ENCODE data around the gene SSH2.

The SSH2 gene

DNA sequence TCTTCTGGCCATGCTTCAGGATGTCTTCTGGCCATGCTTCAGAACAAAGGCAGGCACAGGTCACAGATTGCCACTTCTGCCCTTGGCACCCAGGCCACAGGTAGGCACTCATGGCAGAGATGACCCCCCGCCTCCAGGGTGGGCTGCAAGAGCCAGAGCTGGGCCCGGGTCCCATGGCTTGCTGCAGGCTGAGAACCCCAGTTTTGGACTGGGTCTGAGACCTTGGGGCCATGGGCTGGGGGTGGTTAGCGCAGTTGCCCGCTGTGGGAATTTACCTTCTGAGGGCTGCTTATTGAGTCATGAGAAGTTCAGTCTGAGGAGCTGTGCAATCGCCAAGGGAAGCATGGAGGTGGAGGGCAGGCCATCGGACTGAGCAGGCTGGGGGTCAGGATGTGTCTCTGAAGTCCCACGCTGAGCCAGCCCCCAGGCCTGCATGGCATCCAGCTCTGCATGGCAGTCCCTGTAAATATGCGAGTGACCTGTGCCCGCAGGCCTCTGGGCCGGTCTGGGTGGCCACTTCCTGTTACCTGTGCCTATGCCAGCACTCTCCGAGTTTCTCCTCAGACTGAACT lies 335.4 kb downstream of the SSH2 start:
- TF ChIP-seq, protein P1, sequence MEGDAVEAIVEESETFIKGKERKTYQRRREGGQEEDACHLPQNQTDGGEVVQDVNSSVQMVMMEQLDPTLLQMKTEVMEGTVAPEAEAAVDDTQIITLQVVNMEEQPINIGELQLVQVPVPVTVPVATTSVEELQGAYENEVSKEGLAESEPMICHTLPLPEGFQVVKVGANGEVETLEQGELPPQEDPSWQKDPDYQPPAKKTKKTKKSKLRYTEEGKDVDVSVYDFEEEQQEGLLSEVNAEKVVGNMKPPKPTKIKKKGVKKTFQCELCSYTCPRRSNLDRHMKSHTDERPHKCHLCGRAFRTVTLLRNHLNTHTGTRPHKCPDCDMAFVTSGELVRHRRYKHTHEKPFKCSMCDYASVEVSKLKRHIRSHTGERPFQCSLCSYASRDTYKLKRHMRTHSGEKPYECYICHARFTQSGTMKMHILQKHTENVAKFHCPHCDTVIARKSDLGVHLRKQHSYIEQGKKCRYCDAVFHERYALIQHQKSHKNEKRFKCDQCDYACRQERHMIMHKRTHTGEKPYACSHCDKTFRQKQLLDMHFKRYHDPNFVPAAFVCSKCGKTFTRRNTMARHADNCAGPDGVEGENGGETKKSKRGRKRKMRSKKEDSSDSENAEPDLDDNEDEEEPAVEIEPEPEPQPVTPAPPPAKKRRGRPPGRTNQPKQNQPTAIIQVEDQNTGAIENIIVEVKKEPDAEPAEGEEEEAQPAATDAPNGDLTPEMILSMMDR (IDR thresholded peaks at IDR 0.05; ENCODE audit: low read depth, low read length) = no peak
- peak overlapping the region; percentile 76; the same call in 1 of the 2 replicates for H3K27ac ChIP-seq
- H3K36me3 ChIP-seq = no peaks in the 10 kb centered on the region
- no peaks in the 10 kb centered on the region for H3K27me3 ChIP-seq (ENCODE audit: insufficient read depth, low read depth, severe bottlenecking)
- H3K9me3 ChIP-seq (ENCODE audit: severe bottlenecking) = no peaks in the 10 kb centered on the region
- DNase-seq = no peak
- H3K4me3 ChIP-seq (ENCODE audit: low read depth, low read length) = peak overlapping the region; percentile 58

DNA sequence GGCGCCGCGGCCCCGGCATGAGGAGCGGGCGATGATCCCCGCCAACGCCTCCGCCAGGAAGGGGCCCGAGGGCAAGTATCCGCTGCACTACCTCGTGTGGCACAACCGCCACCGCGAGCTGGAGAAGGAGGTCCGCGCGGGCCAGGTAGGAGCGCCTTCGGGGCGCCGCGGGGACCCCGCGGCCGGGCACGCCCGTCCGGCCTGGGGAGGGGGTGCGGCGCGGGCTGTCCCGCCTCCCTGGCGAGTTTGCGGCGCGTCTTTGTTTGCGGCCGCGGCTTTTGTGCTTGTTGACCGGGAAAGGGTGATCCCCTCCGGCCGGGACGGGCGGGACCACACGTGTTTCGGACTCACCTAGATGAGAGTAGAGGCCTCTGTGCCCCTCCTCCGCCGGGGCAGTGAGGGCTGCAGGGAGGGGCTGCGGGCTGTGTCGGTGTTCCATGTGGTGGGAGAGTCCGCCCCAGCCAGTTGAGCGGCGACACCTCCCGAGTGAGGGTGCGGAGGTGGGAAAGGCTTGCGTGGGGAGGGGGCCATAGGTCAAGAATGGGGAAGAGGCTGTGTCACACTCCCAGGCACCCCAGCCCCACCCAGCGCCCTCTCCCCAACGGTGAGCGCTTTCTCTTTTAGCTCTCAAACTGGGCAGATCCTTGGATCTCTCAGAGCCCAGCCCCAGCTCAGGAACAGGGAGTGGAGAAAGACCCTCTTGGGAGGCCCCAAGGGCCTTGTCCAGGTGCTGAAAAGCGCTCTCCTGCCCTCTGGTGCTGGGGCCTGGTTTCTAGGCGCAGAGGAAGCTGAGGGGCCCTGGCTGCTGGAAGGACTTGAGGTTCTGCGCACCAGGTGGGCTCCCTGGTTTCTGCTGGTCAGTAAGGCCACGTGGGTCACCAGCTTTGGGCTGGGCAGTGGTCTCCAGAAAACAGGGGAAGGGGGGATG lies 336.2 kb downstream of the SSH2 start:
- peak; percentile 44 for DNase-seq
- no peaks in the 10 kb centered on the region for H3K27me3 ChIP-seq (ENCODE audit: insufficient read depth, low read depth, severe bottlenecking)
- no peaks in the 10 kb centered on the region for H3K36me3 ChIP-seq
- H3K9me3 ChIP-seq (ENCODE audit: severe bottlenecking) = no peaks in the 10 kb centered on the region
- TF ChIP-seq, protein P1 (IDR thresholded peaks at IDR 0.05; ENCODE audit: low read depth, low read length) = peak; percentile 55
- peak overlapping the region; percentile 76 for H3K27ac ChIP-seq
- peak overlapping the region; percentile 58 for H3K4me3 ChIP-seq (ENCODE audit: low read depth, low read length)

DNA sequence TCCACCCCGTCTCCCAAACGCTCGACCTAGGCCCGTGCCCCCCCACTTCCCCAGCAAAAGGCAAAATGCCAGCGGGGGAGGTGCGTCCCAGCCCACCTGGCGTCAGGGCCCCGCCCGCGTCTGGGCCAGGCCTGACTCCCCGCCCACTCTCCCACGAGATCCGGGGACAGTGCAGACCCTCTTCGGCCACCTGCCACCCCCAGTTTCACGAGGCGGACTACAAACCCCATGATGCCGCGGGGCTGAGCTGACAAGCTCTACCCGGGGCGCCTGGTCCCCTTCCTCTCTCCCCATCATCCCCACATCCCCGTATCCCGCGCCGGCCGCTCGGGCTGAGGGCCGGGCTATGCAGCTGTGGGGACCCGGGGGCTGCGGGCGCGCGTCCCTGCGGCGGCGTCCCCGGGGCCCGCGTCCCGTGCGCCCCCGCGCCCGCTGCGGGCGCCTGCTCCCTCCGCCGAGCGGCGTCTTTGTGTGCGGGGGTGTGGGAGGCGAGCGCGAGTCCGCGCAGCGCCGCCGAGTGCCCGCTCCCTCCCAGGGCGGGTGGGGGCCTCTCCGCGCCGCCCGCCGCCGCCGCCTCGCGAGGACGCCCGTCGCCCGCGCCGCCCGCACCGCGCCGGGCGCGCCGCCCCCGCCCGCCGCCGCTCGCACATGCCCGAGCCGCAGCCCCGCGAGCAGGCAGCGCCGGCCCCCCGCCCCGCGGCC lies 337.0 kb downstream of the SSH2 start, which contains the start of gene ANKRD13B:
TSS of gene ANKRD13B (plus strand) at position 283 of the 702 bp plus-strand sequence. CDS start 490 bp downstream, outside the sequence.
- Histone ChIP-seq H3K27ac (peak within 1 kb of the TSS; percentile 94), H3K9me3 (ENCODE audit: severe bottlenecking) (no peaks in the 10 kb centered on the region), H3K4me3 (ENCODE audit: low read depth, low read length) (peak within 1 kb of the TSS; percentile 67), H3K36me3 (no peaks in the 10 kb centered on the region), H3K27me3 (ENCODE audit: insufficient read depth, low read depth, severe bottlenecking) (no peaks in the 10 kb centered on the region)
- TF ChIP-seq, protein P1 (IDR thresholded peaks at IDR 0.05; ENCODE audit: low read depth, low read length) = no peak
- peak; percentile 82 for DNase-seq

DNA sequence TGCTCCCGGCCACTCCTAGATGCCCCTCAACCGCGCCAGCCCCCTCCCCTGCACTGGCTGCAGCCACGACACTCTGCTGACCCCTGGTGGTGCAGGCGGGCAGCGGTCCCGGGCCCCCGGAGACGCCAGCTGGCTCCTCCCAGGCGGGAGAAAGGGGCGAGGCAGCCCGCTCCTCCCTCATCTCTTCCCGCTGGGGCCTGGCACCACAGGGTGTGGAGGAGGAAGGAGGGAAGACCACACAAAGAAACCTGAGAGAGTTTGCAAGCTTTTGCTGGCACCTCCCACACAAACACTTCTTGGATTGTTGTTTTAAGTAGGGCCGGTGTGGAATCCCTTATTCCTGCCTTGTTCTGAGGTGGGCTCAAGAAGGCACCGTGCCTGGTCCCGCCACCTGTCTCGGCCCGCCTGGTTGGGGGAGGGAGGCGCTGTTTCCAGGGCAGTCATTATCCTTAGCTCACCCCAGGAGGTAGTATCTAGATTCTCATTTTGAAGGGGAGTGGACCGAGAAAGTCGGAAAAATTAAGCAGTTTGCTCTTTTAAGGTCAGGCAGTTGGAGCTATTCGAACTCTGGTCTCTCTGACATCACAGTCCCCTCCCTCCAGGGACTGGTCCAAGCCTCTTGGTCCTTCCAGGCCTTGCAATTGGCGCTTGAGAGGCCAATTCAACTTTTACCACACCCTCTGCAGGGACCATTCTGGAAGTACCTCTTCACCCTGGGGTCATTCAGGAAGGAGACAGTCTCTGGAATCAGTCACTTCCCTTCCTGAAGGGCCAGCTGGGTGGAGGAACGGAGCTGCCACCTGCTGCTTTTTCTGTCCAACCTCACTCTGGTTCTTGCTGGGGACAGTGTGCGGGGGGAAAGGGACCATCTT lies 338.1 kb downstream of the SSH2 start:
- TF ChIP-seq, protein P1 (IDR thresholded peaks at IDR 0.05; ENCODE audit: low read depth, low read length) = peak; percentile 96

DNA sequence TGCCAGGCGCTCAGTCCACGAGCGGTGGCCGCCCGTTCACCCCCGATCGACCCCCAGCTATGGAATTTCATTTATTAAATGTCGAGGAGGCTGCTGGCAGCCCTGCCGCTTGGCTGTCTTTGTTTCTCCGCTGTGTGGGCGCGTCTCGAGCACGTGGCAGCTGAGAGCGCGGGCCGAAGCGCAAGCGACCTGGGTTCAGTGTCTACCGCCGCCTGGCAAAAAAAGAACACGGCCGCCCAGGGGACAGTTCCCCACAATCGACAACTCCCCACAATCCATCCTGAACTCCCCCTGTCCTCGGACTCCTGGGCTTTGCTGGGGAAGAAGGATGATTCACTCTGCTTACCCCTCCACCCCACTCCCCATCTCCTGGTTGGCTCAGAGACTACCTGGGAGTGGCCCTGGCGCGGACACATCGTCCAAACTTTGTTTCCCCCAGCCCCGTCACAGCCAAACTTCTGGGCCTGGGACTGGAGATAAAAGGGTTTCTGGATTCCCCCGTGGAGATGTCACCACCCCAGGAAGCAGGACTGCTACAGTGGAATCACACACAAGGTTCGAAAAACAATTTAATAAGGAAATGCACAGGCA lies 338.8 kb downstream of the SSH2 start:
- H3K9me3 ChIP-seq (ENCODE audit: severe bottlenecking) = no peaks in the 10 kb centered on the region
- no peaks in the 10 kb centered on the region for H3K36me3 ChIP-seq
- no peaks in the 10 kb centered on the region for H3K27me3 ChIP-seq (ENCODE audit: insufficient read depth, low read depth, severe bottlenecking)
- peak overlapping the region; percentile 67 for H3K4me3 ChIP-seq (ENCODE audit: low read depth, low read length)
- peak overlapping the region; percentile 94 for H3K27ac ChIP-seq
- TF ChIP-seq, protein P1 (IDR thresholded peaks at IDR 0.05; ENCODE audit: low read depth, low read length) = no peak
- peak; percentile 75 for DNase-seq

More for the DNA sequence above, 338.1 kb downstream of the SSH2 start:
- H3K9me3 ChIP-seq (ENCODE audit: severe bottlenecking) = no peaks in the 10 kb centered on the region
- peak; percentile 96 for DNase-seq
- H3K36me3 ChIP-seq = no peaks in the 10 kb centered on the region
- peak overlapping the region; percentile 94 for H3K27ac ChIP-seq
- peak overlapping the region; percentile 67 for H3K4me3 ChIP-seq (ENCODE audit: low read depth, low read length)
- H3K27me3 ChIP-seq (ENCODE audit: insufficient read depth, low read depth, severe bottlenecking) = no peaks in the 10 kb centered on the region

Measured in WERI-Rb-1 (cell line).